ENCODE data around the gene PPP1CA. TPM values are rescaled to one million over a fixed set of nuclear protein-coding genes. Genes with fewer than 3 reads are reported as not detected.

The PPP1CA gene
- polyA plus RNA-seq, 3 donors: 209 to 551 (median 461) TPM

DNA sequence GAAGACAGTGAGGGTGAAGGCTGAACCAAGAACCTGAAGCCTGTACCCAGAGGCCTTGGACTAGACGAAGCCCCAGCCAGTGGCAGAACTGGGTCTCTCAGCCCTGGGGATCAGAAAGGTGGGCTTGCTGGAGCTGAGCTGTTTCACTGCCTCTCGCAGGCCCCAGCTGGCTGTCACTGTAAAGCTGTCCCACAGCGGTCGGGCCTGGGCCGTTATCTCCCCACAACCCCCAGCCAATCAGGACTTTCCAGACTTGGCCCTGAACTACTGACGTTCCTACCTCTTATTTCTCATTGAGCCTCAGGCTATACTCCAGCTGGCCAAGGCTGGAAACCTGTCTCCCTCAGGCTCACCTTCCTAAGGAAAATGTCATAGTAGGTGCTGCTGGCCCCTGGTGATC is 4.1 kb downstream of the PPP1CA start:
- Mint-ChIP-seq H3K9me3 (no peaks in the 10 kb centered on the region), H3K4me1 (peaks cover 51% of the 10 kb centered on the region), H3K36me3 (peaks cover 39 to 48% of the 10 kb centered on the region in 2 donors), H3K27ac (peak overlapping the region in 1 of 7 donors; percentile 57), H3K27me3 (ENCODE audit: low read depth in 3 of 3) (peaks cover 0 to 3% (median 0%) of the 10 kb centered on the region in 3 donors), H3K4me3 (no peak overlapping the region)
- Histone ChIP-seq H3K4me3 (replicated peaks in 1 of 3; ENCODE audit: low read depth in 2 of 3, low read length in 3 of 3) (no peak overlapping the region), H3K27ac (ENCODE audit: low read depth in 1 of 2, low read length in 2 of 2) (peak overlapping the region in 1 of 2 donors; percentile 20), H3K79me2 (ENCODE audit: insufficient read depth, low read length) (peaks cover 60% of the 10 kb centered on the region), H3K4me2 (replicated peaks; ENCODE audit: extremely low read depth, low read length, poor library complexity, severe bottlenecking) (no peak overlapping the region), H3K9me3 (replicated peaks in 1 of 2; ENCODE audit: control insufficient read depth in 1 of 2, insufficient read depth in 1 of 2, low read length in 2 of 2) (no peaks in the 10 kb centered on the region), H4K20me1 (ENCODE audit: insufficient read depth, low read length) (peaks cover 71% of the 10 kb centered on the region), H3K27me3 (ENCODE audit: control insufficient read depth in 2 of 2, insufficient read depth in 2 of 2, low read length in 2 of 2) (no peaks in the 10 kb centered on the region), H3K36me3 (replicated peaks in 1 of 2; ENCODE audit: control insufficient read depth in 1 of 2, insufficient read depth in 2 of 2, low read length in 2 of 2) (peaks cover 39 to 59% of the 10 kb centered on the region in 2 donors), H3K4me1 (ENCODE audit: control insufficient read depth in 1 of 2, insufficient read depth in 2 of 2, low read length in 2 of 2) (peaks cover 32 to 57% of the 10 kb centered on the region in 2 donors), H3K9ac (ENCODE audit: insufficient read depth, low read length, poor library complexity, severe bottlenecking) (no peak overlapping the region), H2AFZ (ENCODE audit: insufficient read depth, low read depth, low read length, poor library complexity, severe bottlenecking) (no peak overlapping the region)
- TF ChIP-seq, protein P1, sequence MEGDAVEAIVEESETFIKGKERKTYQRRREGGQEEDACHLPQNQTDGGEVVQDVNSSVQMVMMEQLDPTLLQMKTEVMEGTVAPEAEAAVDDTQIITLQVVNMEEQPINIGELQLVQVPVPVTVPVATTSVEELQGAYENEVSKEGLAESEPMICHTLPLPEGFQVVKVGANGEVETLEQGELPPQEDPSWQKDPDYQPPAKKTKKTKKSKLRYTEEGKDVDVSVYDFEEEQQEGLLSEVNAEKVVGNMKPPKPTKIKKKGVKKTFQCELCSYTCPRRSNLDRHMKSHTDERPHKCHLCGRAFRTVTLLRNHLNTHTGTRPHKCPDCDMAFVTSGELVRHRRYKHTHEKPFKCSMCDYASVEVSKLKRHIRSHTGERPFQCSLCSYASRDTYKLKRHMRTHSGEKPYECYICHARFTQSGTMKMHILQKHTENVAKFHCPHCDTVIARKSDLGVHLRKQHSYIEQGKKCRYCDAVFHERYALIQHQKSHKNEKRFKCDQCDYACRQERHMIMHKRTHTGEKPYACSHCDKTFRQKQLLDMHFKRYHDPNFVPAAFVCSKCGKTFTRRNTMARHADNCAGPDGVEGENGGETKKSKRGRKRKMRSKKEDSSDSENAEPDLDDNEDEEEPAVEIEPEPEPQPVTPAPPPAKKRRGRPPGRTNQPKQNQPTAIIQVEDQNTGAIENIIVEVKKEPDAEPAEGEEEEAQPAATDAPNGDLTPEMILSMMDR (IDR thresholded peaks at IDR 0.05): no peak
- WGBS (ENCODE audit: insufficient coverage): 73% methylated on average over 6 of the region's 6 CpGs
- no peak for DNase-seq
- intact Hi-C loops (cut with micrococcal nuclease): loop anchor here in 1 of 2 donors (10.0 kb wide), 1 partner anchor 553 kb away; the partner anchor contains the start of gene RCE1

DNA sequence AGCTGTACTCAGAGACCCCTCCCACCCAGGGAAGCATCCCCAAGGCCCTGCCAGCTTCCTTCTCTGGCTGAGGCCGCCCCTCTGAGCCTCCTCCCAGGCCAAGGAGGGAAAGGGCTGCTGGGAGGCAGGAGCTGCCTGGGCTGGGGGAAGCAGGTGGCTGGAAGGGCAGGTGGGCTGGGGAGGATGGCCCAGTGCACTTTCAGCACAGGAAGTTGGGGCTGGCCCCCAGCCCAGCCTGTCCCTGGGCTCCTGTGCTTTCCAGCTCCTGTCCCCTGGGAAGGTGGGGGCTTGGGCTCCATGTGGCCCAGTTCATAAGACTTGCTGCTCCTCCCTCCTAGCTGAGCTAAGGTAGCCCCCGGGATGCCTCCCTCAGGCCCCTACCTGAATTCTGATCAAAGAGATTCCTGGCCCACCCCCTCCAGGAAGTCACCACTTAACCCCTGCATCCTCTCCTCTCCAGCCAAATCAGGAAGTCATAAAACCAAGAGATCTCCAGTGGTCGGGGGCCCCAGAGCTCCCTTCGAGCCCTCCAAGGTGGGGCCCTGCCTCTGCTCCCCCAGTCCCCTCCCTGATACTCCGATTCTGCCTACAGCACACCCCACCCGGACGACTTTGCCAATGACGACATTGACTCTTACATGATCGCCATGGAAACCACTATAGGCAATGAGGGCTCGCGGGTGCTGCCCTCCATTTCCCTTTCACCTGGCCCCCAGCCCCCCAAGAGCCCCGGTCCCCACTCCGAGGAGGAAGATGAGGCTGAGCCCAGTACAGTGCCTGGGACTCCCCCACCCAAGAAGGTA is 4.9 kb downstream of the PPP1CA start:
- TF ChIP-seq, protein P1 (IDR thresholded peaks at IDR 0.05): no peak
- H3K4me3 Mint-ChIP-seq: no peak overlapping the region
- Histone ChIP-seq H2AFZ (ENCODE audit: insufficient read depth, low read depth, low read length, poor library complexity, severe bottlenecking) (no peak overlapping the region), H3K9ac (ENCODE audit: insufficient read depth, low read length, poor library complexity, severe bottlenecking) (no peak overlapping the region), H3K9me3 (replicated peaks in 1 of 2; ENCODE audit: control insufficient read depth in 1 of 2, insufficient read depth in 1 of 2, low read length in 2 of 2) (no peaks in the 10 kb centered on the region), H3K27ac (ENCODE audit: low read depth in 1 of 2, low read length in 2 of 2) (peak overlapping the region in 1 of 2 donors; percentile 20), H3K4me1 (ENCODE audit: control insufficient read depth in 1 of 2, insufficient read depth in 2 of 2, low read length in 2 of 2) (peaks cover 30 to 57% of the 10 kb centered on the region in 2 donors), H3K4me2 (replicated peaks; ENCODE audit: extremely low read depth, low read length, poor library complexity, severe bottlenecking) (no peak overlapping the region), H4K20me1 (ENCODE audit: insufficient read depth, low read length) (peaks cover 75% of the 10 kb centered on the region), H3K4me3 (replicated peaks in 1 of 3; ENCODE audit: low read depth in 2 of 3, low read length in 3 of 3) (no peak overlapping the region), H3K79me2 (ENCODE audit: insufficient read depth, low read length) (peaks cover 61% of the 10 kb centered on the region), H3K36me3 (replicated peaks in 1 of 2; ENCODE audit: control insufficient read depth in 1 of 2, insufficient read depth in 2 of 2, low read length in 2 of 2) (peaks cover 39 to 59% of the 10 kb centered on the region in 2 donors), H3K27me3 (ENCODE audit: control insufficient read depth in 2 of 2, insufficient read depth in 2 of 2, low read length in 2 of 2) (no peaks in the 10 kb centered on the region)
- peaks cover 0 to 3% (median 0%) of the 10 kb centered on the region in 3 donors for H3K27me3 Mint-ChIP-seq (ENCODE audit: low read depth in 3 of 3)
- no peak for DNase-seq
- H3K27ac Mint-ChIP-seq: peak overlapping the region in 3 of 7 donors; percentile 25 to 72 (median 52)
- H3K4me1 Mint-ChIP-seq: peaks cover 49% of the 10 kb centered on the region
- intact Hi-C loops (cut with micrococcal nuclease): loop anchor here in 1 of 2 donors (10.0 kb wide), 1 partner anchor 552 kb away; the partner anchor contains the start of gene RCE1
- no peaks in the 10 kb centered on the region for H3K9me3 Mint-ChIP-seq
- 0% methylated on average over 5 of the region's 13 CpGs for WGBS (ENCODE audit: insufficient coverage)
- H3K36me3 Mint-ChIP-seq: peaks cover 39 to 48% of the 10 kb centered on the region in 2 donors

Data from CD14-positive monocyte (primary cell).